Bronchial epithelial cell (primary cell): Measurements from ENCODE around the gene SRD5A1. TPM values are rescaled to one million over a fixed set of nuclear protein-coding genes. Genes with fewer than 3 reads are reported as not detected.

Source experiments
- DNase-seq: peaks from one replicate; pipeline ENCODE4 v3.0.0-alpha.2; 2010; ENCODE audit warnings: low read depth
- FAIRE-seq: peaks from 2 replicates; lab custom pipeline; 2011; peaks lifted over from hg19 to GRCh38; lab: Jason Lieb, UNC
- H3K27me3 ChIP-seq: 2 replicates; pipeline ENCODE4 v1.5.1; 2011; ENCODE audit warnings: low read length; ENCODE audit not compliant: control insufficient read depth, insufficient read depth
- H3K36me3 ChIP-seq: 2 replicates; pipeline ENCODE4 v1.5.1; 2011; ENCODE audit warnings: low read length; ENCODE audit not compliant: control insufficient read depth, insufficient read depth
- H3K4me3 ChIP-seq: 2 replicates; pipeline ENCODE4 v1.5.1; 2011; ENCODE audit warnings: mild to moderate bottlenecking, low read depth, low read length, control low read depth
- CTCF ChIP-seq: IDR thresholded peaks from 2 replicates; pipeline ENCODE4 v1.5.1; 2011; ENCODE audit warnings: mild to moderate bottlenecking, moderate library complexity, low read length, control low read depth, inconsistent platforms; ENCODE audit not compliant: insufficient read depth, severe bottlenecking
- total RNA-seq: library from RNA; depleted of rRNA; stranded (reverse); fragments of >200 nt; gene quantifications from 2 replicates; pipeline ENCODE4 v1.2.1, GENCODE V29; 2014

SRD5A1 gene
- total RNA-seq, 1 donor from 2014 or later: 24.0 TPM

DNA sequence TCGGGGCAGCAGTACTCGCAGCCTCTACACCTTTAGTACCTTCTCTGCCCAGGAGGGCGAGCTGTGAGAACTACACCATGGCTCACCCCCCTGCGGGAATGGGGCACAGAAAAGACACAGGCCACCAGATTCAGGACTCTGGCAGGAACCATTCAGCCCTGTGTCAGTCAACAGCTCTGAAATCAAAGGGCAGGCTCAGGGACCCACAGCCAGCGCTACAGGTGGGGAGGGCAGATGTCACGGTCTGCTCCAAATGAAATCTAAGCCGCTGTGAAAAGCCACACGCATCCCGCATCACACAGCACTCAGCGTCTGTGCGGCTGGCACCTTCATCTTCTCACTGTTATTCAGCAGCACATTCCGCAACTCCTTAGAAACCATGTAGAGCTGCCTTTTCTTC, 28.3 kb upstream of the SRD5A1 start:
- Histone ChIP-seq H3K27me3 (no peaks in the 10 kb centered on the region), H3K36me3 (peaks cover 33% of the 10 kb centered on the region), H3K4me3 (no peak overlapping the region)
- no peak for DNase-seq
- no peak for TF ChIP-seq CTCF
- no peak for FAIRE-seq

GRCh38 chr5:6606884-6607558, 26.2 kb upstream of the SRD5A1 start:
- H3K4me3 ChIP-seq: no peak overlapping the region
- TF ChIP-seq CTCF: no peak
- no peaks in the 10 kb centered on the region for H3K27me3 ChIP-seq
- H3K36me3 ChIP-seq: peaks cover 38% of the 10 kb centered on the region
- DNase-seq: no peak
- FAIRE-seq: no peak

GRCh38 chr5:6607559-6607936, 25.7 kb upstream of the SRD5A1 start:
- DNase-seq: no peak
- Histone ChIP-seq H3K4me3 (no peak overlapping the region), H3K36me3 (peaks cover 38% of the 10 kb centered on the region), H3K27me3 (no peaks in the 10 kb centered on the region)
- FAIRE-seq: no peak
- TF ChIP-seq CTCF: no peak

DNA sequence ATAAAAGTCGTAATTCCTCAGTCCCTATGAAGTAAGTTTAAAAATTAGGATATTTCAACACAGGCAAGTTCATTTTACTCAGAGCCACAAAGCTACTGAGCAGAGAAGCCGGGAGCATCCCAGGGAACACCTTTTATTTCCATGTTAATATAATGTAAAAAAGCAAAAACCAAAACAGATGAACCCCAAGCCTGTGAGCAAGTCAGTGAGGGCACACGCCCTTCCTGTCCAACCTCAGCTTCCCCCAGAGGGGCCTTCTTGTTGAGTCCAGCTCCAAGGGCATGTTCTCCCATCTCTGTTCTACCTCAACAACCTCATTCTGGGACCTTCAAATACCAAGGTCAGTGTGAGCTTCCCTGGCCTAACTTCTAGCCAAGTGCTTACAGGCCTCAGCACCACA, 25.2 kb upstream of the SRD5A1 start:
- FAIRE-seq: no peak
- TF ChIP-seq CTCF: no peak
- Histone ChIP-seq H3K27me3 (no peaks in the 10 kb centered on the region), H3K4me3 (no peak overlapping the region), H3K36me3 (peaks cover 38% of the 10 kb centered on the region)
- DNase-seq: no peak

- H3K36me3 ChIP-seq: peaks cover 42% of the 10 kb centered on the region
- H3K27me3 ChIP-seq: no peaks in the 10 kb centered on the region
- DNase-seq (no peak), FAIRE-seq (no peak)
- no peak overlapping the region for H3K4me3 ChIP-seq
- TF ChIP-seq CTCF: no peak
Measured at GRCh38 chr5:6611334-6612256, 21.6 kb upstream of the SRD5A1 start.
